Measurements from ENCODE around the gene MASP2.
A peak's percentile ranks its signal among the peaks of the same experiment; 100 is the strongest.

Gene MASP2

DNA sequence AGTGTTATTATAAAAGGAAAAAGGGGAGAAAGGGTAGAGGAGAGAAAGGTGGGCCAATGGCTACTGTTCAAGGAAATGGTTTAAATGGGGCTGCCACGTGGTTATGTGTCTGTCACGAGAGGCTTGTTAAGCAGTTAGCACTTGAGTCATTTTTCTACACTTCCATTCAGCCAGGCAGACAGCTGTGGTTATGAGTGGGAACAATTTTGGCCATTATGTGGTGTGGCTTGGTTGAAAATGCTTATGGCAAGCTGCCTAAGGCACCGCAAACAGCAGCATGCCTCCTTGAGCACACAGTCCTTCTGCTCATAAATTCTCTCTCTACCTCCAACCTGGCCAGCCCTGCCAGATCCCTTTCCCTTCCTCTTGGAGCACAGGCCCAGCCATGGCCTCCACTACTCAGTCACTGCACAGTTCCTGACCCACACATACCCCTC is 15.9 kb upstream of the MASP2 start:
- DNase-seq = peak; percentile 22
- no peaks in the 10 kb centered on the region for H3K9me3 Mint-ChIP-seq
- H3K27me3 Mint-ChIP-seq = no peaks in the 10 kb centered on the region
- peaks cover 21 to 35% of the 10 kb centered on the region in 2 donors for H3K4me1 Mint-ChIP-seq
- H3K4me3 Mint-ChIP-seq = no peak overlapping the region
- peaks cover 37 to 43% of the 10 kb centered on the region in 2 donors for H3K36me3 Mint-ChIP-seq
- peak overlapping the region; percentile 39 for H3K27ac Mint-ChIP-seq
- no peak for ATAC-seq (replicated peaks)

DNA sequence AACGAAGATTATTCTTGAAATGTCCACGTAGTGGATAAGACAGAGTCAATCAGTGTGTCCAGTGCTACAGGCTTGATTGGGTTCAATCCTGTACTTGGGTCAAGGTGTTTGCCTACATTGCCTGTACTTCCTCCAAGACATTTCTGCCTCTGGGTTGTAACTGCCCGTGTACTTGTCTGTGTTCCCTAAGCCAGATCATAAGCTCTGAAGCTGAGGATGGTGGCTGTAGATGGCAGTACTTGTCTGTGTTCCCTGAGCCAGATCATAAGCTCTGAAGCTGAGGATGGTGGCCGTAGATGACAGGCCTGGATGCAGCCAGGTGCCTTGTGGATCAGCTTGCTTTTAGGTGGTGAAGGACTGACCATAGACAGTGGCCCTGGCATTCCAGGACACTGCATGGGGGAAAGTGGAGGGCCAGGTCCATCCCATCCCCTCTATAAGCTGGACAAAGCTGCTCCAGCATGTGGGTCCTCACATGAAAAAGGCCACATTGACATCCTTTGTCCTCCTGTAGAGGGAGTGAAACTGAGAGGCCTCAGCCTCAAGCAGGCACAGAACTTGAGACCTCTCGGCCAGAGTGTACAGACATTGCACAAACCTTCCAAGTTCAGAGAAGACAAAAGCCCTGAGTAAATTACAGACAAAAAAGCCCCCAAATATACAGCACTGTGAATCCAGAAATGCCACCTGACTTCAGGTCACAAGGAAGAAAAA is 14.8 kb upstream of the MASP2 start:
- no peaks in the 10 kb centered on the region for H3K9me3 Mint-ChIP-seq
- DNase-seq (no peak), ATAC-seq (replicated peaks) (no peak)
- H3K36me3 Mint-ChIP-seq = peaks cover 37 to 49% of the 10 kb centered on the region in 2 donors
- H3K27me3 Mint-ChIP-seq = no peaks in the 10 kb centered on the region
- peak overlapping the region in 1 of 2 donors; percentile 25 for H3K4me3 Mint-ChIP-seq
- H3K27ac Mint-ChIP-seq = no peak overlapping the region
- peaks cover 23 to 43% of the 10 kb centered on the region in 2 donors for H3K4me1 Mint-ChIP-seq

DNA sequence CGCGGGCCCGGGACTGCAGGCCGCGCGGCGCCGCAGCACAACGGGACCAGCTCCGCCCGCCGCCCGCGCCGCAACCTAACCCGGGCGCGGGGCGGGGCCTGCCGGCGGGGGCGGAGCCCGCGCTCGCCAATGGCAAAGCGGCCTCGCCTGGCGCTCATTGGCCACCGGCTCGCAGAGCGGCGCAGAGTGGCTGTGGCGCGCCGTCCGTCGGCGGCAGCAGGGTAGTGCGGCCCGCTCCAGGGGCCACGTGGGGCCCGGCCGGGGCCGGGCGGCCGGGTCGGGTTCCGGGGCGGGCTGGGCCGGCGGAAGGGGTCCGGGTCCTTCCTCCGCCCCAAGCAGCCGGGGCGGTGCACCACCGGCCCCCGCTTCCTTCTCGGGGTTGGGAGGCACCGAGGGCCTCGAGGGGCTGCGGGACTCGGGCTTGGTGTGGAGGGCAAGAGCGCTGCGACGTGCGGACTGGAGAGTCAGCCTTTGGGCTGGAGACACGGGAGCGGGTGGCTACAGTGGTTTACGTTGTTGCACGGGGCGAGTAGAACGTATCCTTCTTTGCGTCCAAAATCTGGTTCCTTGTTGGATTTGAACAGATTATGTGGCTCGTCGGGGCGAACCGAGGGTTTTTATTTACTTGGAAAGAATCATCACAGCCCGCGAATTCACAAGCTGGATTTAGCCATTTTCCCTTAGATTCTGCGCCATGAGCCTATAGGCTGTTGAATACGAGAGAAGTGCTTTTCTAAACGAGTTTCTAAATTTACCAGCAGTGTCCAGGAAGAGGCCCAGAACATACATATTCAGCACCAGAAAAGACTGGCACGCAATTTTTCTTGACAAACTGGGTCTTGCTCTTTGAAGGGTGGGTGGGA is 13.2 kb upstream of the MASP2 start, which contains the start of gene SRM:
TSS of gene SRM (minus strand) at position 51 of the 863 bp plus-strand sequence. CDS start 75 bp downstream, outside the sequence.
- H3K4me3 Mint-ChIP-seq = peak within 1 kb of the TSS; percentile 95 to 96
- H3K27me3 Mint-ChIP-seq = no peaks in the 10 kb centered on the region
- peak; percentile 93 for DNase-seq
- H3K9me3 Mint-ChIP-seq = no peaks in the 10 kb centered on the region
- H3K36me3 Mint-ChIP-seq = peaks cover 27 to 55% of the 10 kb centered on the region in 2 donors
- ATAC-seq (replicated peaks) = peak; percentile 96 to 97
- peak within 1 kb of the TSS; percentile 96 for H3K27ac Mint-ChIP-seq
- H3K4me1 Mint-ChIP-seq = peaks cover 23 to 43% of the 10 kb centered on the region in 2 donors

DNA sequence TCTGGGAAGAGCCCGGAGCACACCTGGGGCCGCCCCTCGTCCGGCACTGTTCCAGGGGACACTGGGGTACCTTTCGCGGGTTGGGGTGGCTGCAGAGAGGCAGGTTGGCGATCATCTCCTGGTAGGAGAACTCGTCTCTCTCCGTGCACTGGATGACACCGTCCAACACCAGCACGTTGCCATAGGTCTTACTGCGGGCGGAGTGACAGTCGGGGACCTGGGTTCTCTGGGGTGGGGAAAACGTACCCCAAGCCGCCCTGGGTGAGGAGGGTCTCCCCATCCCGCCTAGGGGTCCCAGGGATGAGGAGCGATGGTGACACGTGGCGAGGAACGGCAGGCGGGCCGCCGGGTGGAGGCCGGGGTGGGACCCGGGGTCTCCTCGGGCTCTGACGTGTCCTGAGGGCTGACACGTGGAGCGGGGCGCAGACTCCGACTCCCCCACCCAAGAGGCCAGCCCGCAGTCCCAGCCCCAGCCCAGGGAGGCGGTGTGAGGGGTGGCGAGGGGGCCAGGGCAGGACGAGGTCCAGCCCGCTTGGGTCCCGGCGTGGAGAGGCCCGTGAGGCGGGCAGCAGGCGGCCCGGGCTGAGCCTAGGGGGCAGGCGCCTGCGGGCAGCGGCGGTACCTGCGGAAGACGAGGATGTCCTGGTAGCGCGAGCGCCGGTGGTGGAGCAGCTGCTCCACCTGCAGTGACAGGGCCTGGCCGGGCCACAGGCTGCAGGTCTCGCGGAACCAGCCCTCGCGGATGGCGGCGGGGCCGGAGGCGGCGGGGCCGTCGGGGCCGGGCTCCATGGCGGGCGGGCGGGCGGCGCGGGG is 12.3 kb upstream of the MASP2 start:
- peak overlapping the region; percentile 95 to 96 for H3K4me3 Mint-ChIP-seq
- peak overlapping the region; percentile 94 for H3K27ac Mint-ChIP-seq
- peaks cover 26 to 51% of the 10 kb centered on the region in 2 donors for H3K36me3 Mint-ChIP-seq
- DNase-seq (no peak), ATAC-seq (replicated peaks) (peak; percentile 17 to 36)
- peaks cover 23 to 43% of the 10 kb centered on the region in 2 donors for H3K4me1 Mint-ChIP-seq
- H3K27me3 Mint-ChIP-seq = no peaks in the 10 kb centered on the region
- H3K9me3 Mint-ChIP-seq = no peaks in the 10 kb centered on the region

DNA sequence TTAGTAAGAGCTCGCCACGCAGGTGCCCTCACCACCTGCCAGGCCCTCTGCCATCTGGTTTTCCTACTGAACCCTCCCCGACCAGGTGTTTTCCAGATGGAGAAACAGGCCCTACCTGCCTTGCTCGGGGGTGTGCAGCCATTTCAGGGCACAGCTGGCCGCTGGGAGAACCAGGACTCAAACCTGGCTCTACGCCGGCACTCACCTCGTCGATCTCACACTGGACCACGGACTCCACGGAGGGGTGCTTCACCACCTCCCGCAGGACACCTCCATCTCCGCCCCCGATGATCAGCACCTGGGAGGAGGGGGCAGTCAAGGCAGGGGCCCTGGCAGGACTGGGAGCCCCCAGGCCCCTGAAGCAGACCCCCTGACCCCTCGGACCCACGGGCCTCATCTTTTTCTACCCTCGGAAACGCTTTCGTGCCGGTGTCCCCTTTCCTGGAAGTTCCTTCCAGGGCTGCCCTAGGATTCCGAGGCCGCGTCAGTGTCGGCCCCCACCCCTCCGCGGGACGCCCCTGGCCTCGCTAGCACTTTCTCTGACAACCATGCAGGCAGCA is 11.6 kb upstream of the MASP2 start:
- ATAC-seq (replicated peaks) (no peak), DNase-seq (no peak)
- Mint-ChIP-seq H3K27me3 (no peaks in the 10 kb centered on the region), H3K27ac (peak overlapping the region; percentile 94), H3K36me3 (peaks cover 29 to 50% of the 10 kb centered on the region in 2 donors), H3K4me3 (peak overlapping the region; percentile 95 to 96), H3K9me3 (no peaks in the 10 kb centered on the region), H3K4me1 (peaks cover 23 to 43% of the 10 kb centered on the region in 2 donors)

DNA sequence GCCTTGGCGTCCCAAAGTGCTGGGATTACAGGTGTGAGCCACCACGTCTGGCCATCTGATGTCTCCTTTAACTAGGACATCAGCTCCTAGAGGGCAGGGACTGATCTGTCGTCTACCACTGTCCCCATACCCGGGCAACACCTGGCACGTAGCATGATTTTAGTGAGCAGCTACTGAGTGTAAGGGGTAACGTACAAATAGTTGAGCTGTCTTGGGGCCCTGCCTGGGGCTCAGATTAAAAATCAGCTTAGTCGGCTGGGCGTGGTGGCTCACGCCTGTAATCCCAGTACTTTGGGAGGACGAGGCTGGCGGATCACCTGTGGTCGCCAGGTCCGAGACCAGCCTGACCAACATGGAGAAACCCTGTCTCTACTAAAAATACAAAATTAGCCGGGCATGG is 11.0 kb upstream of the MASP2 start:
- H3K27me3 Mint-ChIP-seq = no peaks in the 10 kb centered on the region
- ATAC-seq (replicated peaks) = no peak
- peak overlapping the region; percentile 94 for H3K27ac Mint-ChIP-seq
- H3K4me3 Mint-ChIP-seq = peak overlapping the region; percentile 95 to 96
- H3K4me1 Mint-ChIP-seq = peaks cover 20 to 40% of the 10 kb centered on the region in 2 donors
- DNase-seq = no peak
- no peaks in the 10 kb centered on the region for H3K9me3 Mint-ChIP-seq
- H3K36me3 Mint-ChIP-seq = peaks cover 30 to 45% of the 10 kb centered on the region in 2 donors

DNA sequence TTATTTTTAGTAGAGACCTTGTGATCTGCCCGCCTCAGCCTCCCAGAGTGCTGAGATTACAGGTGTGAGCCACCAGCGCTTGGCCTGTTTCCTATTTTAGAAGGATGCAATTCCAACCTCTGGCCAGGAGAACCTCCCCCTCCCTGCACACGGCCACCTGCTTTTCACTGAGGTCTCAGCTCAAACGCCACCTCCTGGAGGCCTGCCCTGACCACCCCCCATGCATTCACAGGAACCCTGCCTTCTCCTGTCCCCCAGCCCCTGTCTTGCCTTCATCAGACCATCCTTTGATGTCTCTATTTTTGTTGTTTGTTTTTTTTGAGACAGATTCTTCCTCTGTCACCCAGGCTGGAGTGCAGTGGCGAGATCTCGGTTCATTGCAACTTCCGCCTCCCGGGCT is 10.4 kb upstream of the MASP2 start:
- peaks cover 17 to 40% of the 10 kb centered on the region in 2 donors for H3K4me1 Mint-ChIP-seq
- no peak for DNase-seq
- H3K36me3 Mint-ChIP-seq = peaks cover 30 to 44% of the 10 kb centered on the region in 2 donors
- ATAC-seq (replicated peaks) = no peak
- no peaks in the 10 kb centered on the region for H3K9me3 Mint-ChIP-seq
- H3K27ac Mint-ChIP-seq = peak overlapping the region; percentile 42
- no peaks in the 10 kb centered on the region for H3K27me3 Mint-ChIP-seq
- no peak overlapping the region for H3K4me3 Mint-ChIP-seq

DNA sequence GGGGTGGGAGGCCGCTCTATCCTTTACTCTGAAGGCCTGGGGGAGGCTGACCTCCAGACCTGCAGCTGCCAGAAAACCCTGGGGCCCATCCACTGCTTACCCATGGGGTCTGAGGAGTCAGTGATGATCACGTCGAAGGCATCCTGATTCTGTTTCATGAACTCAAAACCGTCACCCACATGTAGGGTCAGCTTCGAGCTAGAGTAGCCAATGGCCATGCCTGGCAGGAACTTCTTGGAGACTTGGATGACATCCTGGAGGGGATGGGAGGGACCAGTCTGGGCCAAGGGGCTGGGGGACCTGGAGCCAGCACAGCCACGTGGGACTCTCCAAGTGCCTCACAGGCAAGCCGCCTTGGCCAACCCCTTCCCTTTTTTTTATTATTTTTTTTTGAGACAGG is 9.5 kb upstream of the MASP2 start:
- no peaks in the 10 kb centered on the region for H3K9me3 Mint-ChIP-seq
- no peak for ATAC-seq (replicated peaks)
- H3K4me3 Mint-ChIP-seq = no peak overlapping the region
- DNase-seq = no peak
- no peak overlapping the region for H3K27ac Mint-ChIP-seq
- H3K36me3 Mint-ChIP-seq = peaks cover 27 to 40% of the 10 kb centered on the region in 2 donors
- no peaks in the 10 kb centered on the region for H3K27me3 Mint-ChIP-seq
- H3K4me1 Mint-ChIP-seq = peaks cover 21 to 39% of the 10 kb centered on the region in 2 donors

DNA sequence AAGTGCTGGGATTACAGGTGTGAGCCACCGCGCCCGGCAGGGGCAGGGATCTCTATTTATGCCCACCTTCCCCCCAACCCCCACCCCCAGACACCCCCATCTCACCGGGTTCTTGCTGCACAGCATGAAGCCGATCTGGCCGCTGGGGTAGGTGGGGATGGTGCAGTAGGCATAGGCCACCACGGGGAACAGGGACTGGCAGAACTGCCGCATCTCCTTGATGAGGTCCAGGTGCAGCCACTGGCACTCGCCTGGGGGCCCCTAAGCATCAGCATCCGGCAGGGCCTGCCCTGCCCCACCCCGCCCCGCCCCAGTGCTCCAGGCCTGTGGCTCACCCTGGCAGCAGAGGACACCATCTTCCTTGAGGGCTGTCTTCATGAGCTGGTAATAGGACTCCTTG is 8.6 kb upstream of the MASP2 start:
- H3K27ac Mint-ChIP-seq = no peak overlapping the region
- peaks cover 27 to 40% of the 10 kb centered on the region in 2 donors for H3K36me3 Mint-ChIP-seq
- no peaks in the 10 kb centered on the region for H3K27me3 Mint-ChIP-seq
- H3K4me1 Mint-ChIP-seq = peaks cover 17 to 33% of the 10 kb centered on the region in 2 donors
- ATAC-seq (replicated peaks) = no peak
- DNase-seq = no peak
- H3K9me3 Mint-ChIP-seq = no peaks in the 10 kb centered on the region
- H3K4me3 Mint-ChIP-seq = no peak overlapping the region

DNA sequence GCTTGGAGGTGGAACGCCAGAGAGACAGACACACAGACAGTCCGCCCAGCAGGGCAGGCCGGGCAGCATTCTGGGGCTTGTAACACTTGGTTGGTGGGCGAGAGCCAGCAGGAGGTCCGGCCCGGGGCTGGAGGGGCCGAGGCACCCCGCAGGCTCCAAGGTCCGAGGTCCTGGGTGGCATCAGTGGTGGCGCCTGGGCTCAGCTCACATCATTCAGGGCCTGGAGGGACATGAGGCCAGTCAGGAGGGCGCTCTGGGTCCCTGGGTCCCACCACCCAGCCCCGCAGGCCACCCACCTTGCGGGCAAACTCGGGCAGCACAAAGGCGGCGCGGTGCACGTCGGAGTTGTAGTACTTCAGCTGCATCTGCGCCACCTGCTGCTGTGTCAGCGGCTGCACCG is 7.6 kb upstream of the MASP2 start:
- Mint-ChIP-seq H3K27ac (no peak overlapping the region), H3K4me3 (no peak overlapping the region), H3K9me3 (no peaks in the 10 kb centered on the region), H3K36me3 (peaks cover 25 to 40% of the 10 kb centered on the region in 2 donors), H3K27me3 (no peaks in the 10 kb centered on the region), H3K4me1 (peaks cover 15 to 32% of the 10 kb centered on the region in 2 donors)
- DNase-seq (no peak), ATAC-seq (replicated peaks) (no peak)

DNA sequence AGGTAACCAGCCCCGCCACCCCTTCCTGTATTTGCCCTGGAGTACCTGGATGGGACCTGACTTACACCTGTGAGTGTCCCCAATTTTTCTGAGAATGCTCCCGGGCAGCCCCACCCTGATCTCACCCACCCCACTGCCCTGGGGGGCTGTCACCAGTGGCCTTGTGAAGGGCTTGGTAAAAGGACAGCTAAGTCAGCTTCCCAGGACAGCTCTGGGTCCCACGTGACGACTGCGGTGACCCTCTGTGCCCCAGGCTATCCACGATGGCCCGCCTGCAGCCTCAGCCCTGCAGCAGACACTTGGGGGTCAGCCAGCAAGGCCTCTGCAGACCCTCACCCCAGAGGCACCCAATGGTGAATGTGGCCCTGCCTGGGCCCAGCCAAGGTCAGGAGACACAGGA is 7.1 kb upstream of the MASP2 start:
- ATAC-seq (replicated peaks) (no peak), DNase-seq (no peak)
- no peak overlapping the region for H3K27ac Mint-ChIP-seq
- H3K4me1 Mint-ChIP-seq = peaks cover 14 to 31% of the 10 kb centered on the region in 2 donors
- no peak overlapping the region for H3K4me3 Mint-ChIP-seq
- no peaks in the 10 kb centered on the region for H3K27me3 Mint-ChIP-seq
- no peaks in the 10 kb centered on the region for H3K9me3 Mint-ChIP-seq
- peaks cover 24 to 38% of the 10 kb centered on the region in 2 donors for H3K36me3 Mint-ChIP-seq

DNA sequence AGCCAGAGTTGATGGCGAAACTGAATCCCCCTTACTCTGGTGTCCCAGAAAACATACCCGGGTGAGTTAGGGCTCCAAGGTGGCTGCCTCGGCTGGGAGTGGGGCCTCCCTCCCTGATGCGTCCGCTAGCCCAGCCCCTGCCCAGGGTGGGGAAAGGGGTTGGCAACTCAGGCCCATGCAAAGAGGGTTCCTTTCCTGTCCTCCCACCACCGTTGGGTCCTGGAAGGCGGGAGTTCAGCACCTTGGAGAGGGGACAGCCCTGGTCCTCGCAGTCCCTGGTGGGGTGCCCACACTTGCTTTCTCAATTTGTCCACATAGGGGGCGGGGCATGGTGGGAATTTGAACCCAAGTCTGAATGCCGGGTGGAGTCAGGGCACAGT is 6.7 kb upstream of the MASP2 start:
- H3K4me1 Mint-ChIP-seq = peaks cover 10 to 26% of the 10 kb centered on the region in 2 donors
- peaks cover 19 to 34% of the 10 kb centered on the region in 2 donors for H3K36me3 Mint-ChIP-seq
- DNase-seq (no peak), ATAC-seq (replicated peaks) (peak; percentile 3 to 6)
- no peak overlapping the region for H3K27ac Mint-ChIP-seq
- H3K27me3 Mint-ChIP-seq = no peaks in the 10 kb centered on the region
- H3K9me3 Mint-ChIP-seq = no peaks in the 10 kb centered on the region
- H3K4me3 Mint-ChIP-seq = no peak overlapping the region

DNA sequence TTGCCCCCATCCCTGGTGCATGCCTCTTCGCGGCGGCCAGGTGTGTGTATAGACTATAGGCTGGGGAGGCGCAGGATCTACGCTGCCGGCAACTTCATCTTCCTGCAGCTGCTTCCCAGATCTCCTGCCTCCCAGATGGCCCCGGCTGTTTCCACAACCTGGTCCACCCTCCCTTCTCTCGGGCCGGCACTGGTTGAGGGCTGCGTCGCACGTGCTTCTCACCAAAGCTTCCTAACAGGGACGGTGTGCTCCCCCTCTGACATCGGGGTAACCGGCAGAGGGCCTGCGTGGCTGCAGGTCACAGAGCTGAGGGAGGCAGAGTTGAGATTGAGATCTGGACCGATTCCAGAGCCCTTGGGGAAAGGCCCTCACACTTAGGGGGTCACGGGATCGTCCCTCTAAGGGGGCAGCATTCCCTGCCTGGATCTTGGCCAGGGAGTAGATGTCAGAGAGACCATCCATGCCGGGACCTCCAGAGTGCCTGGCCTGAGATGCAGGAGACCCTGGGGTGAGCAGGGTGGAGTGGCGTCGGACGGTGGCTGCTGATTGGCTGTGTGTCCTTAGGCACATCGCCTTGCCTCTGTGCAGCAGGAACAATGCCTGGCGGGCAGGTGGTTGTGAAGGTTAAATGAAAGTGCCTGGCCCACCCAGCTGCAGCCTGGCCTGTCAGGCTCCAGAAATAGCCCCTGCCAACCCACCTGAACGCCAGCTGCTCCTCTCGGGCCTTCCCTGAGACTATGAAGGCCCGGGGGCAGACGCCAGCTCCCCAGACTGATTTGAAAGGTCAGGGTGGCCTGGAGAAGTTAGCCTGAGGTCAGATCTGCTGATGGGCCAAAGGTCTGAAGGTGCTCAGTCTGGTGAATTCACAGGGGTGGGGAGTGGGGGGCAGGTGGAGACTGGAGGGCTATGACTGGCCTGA is 6.1 kb upstream of the MASP2 start:
- peaks cover 7 to 22% of the 10 kb centered on the region in 2 donors for H3K4me1 Mint-ChIP-seq
- peak overlapping the region; percentile 22 for H3K27ac Mint-ChIP-seq
- H3K4me3 Mint-ChIP-seq = peak overlapping the region in 1 of 2 donors; percentile 36
- DNase-seq (no peak), ATAC-seq (replicated peaks) (peak; percentile 32 to 49)
- no peaks in the 10 kb centered on the region for H3K9me3 Mint-ChIP-seq
- H3K27me3 Mint-ChIP-seq = no peaks in the 10 kb centered on the region
- H3K36me3 Mint-ChIP-seq = peaks cover 16 to 30% of the 10 kb centered on the region in 2 donors

All from stimulated activated naive B cell treated with anti-CD40 and anti-IgM and Interleukin-4, amounts not matched to agents 10 μg/mL and 1 μg/mL and 100 μg/mL, for 72 hours (primary cell).